Right atrium auricular region (tissue), 2 donors: ENCODE measurements around the gene PDILT. TPM values are rescaled to one million over a fixed set of nuclear protein-coding genes. Genes with fewer than 3 reads are reported as not detected.
"Not testable (repeated sequence)": the region's sequence is repeated elsewhere in the genome, so short reads cannot be mapped to it uniquely, and the experiment has no call there.

ENCODE experiments used
- DNase-seq: peaks from one replicate; pipeline ENCODE4 v3.0.0-alpha.2; 2019; ENCODE audit warnings: low spot score
- H3K27ac ChIP-seq, 2 donors: fragments of 200-600 bp; sonication (generic); 1 replicate in 1 of 2; 2 replicates in 1 of 2; pipeline ENCODE4 v1.5.1; 2016 to 2019
- H3K27me3 ChIP-seq, 2 donors: fragments of 200-600 bp; sonication (generic); one replicate each; pipeline versions ENCODE4 v1.5.1 to v1.6.0; 2017 to 2019
- H3K36me3 ChIP-seq: fragments of 200-600 bp; sonication (generic); one replicate; pipeline ENCODE4 v1.5.1; 2016
- H3K4me1 ChIP-seq, 2 donors: fragments of 200-600 bp; sonication (generic); one replicate each; pipeline versions ENCODE4 v1.5.1 to v1.6.0; 2017 to 2019
- H3K4me3 ChIP-seq, 2 donors: fragments of 200-600 bp; sonication (generic); 1 replicate in 1 of 2; 2 replicates in 1 of 2; pipeline ENCODE4 v1.5.1; 2017 to 2019; ENCODE audit warnings: mild to moderate bottlenecking in 1 of 2, moderate library complexity in 1 of 2
- H3K9me3 ChIP-seq, 2 donors: fragments of 200-600 bp; sonication (generic); one replicate each; pipeline ENCODE4 v1.5.1; 2019
- total RNA-seq, 2 donors: library from RNA; depleted of rRNA; stranded (reverse); fragments of >200 nt; gene quantifications; one replicate each; pipeline ENCODE4 v1.1.0, GENCODE V29; 2016
- TF ChIP-seq, protein P1 (sequence below), 2 donors: fragments of 200-600 bp; sonication (generic); IDR thresholded peaks; one replicate each; pipeline ENCODE4 v1.5.1; 2019; ENCODE audit warnings: antibody characterized with exemption in 2 of 2

PDILT gene
- total RNA-seq, 2 donors from 2014 or later = not detected

DNA sequence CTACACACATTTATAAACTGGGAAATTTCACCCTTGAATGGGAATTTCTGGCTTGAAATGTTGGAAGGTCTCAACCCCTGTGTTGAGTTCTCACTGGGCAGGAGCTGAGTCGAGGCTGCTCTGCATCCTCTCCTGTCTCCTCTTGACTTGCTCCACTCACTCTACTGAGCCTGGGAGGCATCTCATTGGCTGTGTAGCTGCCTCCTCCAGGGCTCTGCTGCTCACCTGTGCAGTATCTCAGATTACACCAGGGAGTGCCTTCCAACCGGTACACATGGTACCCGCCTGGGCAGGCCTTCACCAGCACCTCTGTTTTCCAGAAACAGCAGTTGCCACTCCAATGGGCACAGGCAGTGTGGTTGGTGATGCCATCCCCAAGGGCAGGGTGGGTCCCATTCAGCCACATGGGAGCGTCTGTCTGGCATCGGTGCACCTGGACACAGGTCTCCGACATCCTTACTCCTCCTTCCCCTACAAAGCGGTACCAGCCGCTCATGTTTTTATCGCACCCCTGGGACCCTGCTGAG is 80.9 kb downstream of the PDILT start:
- Histone ChIP-seq H3K27ac (no peak overlapping the region), H3K9me3 (no peaks in the 10 kb centered on the region), H3K27me3 (no peaks in the 10 kb centered on the region), H3K36me3 (no peaks in the 10 kb centered on the region), H3K4me1 (no peaks in the 10 kb centered on the region), H3K4me3 (no peak overlapping the region)
- TF ChIP-seq, protein P1, sequence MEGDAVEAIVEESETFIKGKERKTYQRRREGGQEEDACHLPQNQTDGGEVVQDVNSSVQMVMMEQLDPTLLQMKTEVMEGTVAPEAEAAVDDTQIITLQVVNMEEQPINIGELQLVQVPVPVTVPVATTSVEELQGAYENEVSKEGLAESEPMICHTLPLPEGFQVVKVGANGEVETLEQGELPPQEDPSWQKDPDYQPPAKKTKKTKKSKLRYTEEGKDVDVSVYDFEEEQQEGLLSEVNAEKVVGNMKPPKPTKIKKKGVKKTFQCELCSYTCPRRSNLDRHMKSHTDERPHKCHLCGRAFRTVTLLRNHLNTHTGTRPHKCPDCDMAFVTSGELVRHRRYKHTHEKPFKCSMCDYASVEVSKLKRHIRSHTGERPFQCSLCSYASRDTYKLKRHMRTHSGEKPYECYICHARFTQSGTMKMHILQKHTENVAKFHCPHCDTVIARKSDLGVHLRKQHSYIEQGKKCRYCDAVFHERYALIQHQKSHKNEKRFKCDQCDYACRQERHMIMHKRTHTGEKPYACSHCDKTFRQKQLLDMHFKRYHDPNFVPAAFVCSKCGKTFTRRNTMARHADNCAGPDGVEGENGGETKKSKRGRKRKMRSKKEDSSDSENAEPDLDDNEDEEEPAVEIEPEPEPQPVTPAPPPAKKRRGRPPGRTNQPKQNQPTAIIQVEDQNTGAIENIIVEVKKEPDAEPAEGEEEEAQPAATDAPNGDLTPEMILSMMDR (IDR thresholded peaks at IDR 0.05) = no peak
- no peak for DNase-seq

DNA sequence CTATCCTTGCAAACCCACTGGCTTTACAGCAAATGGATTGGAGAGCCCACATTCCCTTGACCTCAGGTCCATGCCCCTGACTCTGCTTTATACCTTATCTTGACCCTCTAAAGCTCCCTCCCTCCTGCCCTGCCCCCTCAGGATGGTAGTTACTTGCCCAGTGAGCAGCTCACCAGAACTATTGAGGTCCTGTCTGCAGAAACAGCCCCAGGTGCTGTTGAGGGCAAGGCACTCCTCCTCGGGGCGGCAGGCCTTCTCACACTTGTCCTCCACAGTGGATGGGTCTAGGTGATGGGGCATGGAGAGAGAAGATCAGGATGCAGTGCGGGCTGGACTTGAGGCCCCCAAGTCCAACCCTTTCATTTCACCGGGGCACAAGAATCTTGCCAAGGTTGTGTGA is 81.8 kb downstream of the PDILT start:
- no peak for DNase-seq
- Histone ChIP-seq H3K9me3 (no peaks in the 10 kb centered on the region), H3K27ac (no peak overlapping the region), H3K36me3 (no peaks in the 10 kb centered on the region), H3K4me1 (no peaks in the 10 kb centered on the region), H3K27me3 (no peaks in the 10 kb centered on the region), H3K4me3 (no peak overlapping the region)
- TF ChIP-seq, protein P1 (IDR thresholded peaks at IDR 0.05) = no peak

DNA sequence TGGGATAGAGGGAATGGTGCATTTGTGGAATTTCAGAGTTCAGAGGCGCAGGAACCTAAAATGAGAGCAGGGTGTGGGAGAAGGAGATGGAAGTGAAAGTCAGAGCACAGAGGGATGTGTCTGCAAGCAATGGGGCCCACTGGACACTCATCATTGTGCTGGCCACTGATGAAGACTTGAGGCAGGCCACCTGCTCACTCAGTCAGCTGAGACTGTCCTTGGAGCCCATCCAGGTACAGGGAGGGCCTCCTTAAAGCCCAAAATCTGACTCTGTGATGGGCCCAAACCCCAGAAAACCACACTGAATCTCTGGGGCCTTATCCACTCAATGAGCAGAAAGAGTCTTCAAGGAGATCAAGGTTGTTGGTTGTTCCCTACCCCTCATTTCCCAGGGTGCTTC is 82.9 kb downstream of the PDILT start:
- Histone ChIP-seq H3K27ac (no peak overlapping the region), H3K4me1 (no peaks in the 10 kb centered on the region)

DNA sequence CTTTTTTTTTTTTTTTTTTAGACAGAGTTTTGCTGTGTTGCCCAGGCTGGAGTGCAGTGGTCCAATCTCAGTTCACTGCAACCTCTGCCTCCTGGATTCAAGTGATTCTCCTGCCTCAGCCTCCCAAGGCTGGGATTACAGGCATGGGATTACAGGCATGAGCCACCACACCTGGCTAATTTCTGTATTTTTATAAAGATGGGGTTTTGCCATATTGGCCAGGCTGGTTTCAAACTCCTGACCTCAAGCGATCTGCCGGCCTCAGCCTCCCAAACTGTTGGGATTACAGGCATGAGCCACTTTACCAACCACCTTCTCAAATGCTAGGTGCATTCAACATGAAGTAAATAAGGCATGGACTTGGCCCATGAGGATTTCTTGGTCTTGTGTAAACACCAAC is 83.5 kb downstream of the PDILT start:
- not testable (repeated sequence) for DNase-seq, H3K4me3 ChIP-seq, H3K4me1 ChIP-seq, H3K9me3 ChIP-seq, H3K27me3 ChIP-seq, H3K36me3 ChIP-seq, H3K27ac ChIP-seq

More for the DNA sequence above, 82.9 kb downstream of the PDILT start:
- Histone ChIP-seq H3K9me3 (no peaks in the 10 kb centered on the region), H3K4me3 (no peak overlapping the region), H3K36me3 (no peaks in the 10 kb centered on the region), H3K27me3 (no peaks in the 10 kb centered on the region)
- TF ChIP-seq, protein P1 (IDR thresholded peaks at IDR 0.05) = no peak
- no peak for DNase-seq

DNA sequence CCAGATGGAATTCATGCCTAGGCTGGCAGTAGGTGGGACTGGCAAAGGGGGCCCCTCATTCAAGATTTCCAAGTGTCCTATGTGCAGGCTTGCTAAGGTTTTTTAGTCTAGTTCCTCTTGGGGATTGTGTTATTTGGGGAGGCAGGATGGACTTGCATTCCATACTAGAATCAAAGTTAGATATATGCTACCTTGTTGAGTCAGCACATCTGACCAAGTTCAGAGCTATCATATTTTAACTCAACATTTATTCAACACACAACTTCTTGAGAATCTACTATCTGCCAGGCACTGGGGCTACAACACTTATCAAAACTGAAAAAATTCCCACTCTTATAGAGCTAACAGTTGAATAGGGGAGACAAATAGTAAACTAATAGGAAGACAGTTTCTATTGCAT is 83.9 kb downstream of the PDILT start:
- TF ChIP-seq, protein P1 (IDR thresholded peaks at IDR 0.05) = no peak
- Histone ChIP-seq H3K4me1 (no peaks in the 10 kb centered on the region), H3K9me3 (no peaks in the 10 kb centered on the region), H3K4me3 (no peak overlapping the region), H3K27ac (no peak overlapping the region), H3K36me3 (no peaks in the 10 kb centered on the region), H3K27me3 (no peaks in the 10 kb centered on the region)
- no peak for DNase-seq

DNA sequence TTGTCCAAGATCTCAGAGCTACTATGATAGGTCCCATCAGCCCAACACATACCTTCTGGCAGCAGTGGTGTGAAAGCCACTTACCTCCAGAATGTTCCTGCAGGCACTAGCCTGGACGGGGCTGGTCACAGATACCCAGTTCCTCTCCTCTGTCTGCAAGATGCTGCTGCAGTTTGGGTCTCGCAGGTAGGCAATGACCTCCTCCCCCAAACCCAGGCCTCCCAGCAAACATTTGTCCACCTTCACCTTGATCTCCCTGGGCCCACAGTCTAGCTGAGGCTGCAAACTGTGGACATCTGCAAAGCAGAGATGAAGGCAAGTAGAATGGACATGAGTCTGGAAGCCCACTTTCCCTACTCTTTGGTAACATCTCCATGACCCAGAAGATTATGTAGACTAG is 84.4 kb downstream of the PDILT start:
- Histone ChIP-seq H3K9me3 (no peaks in the 10 kb centered on the region), H3K4me3 (no peak overlapping the region), H3K27me3 (no peaks in the 10 kb centered on the region), H3K4me1 (no peaks in the 10 kb centered on the region), H3K27ac (no peak overlapping the region), H3K36me3 (no peaks in the 10 kb centered on the region)
- TF ChIP-seq, protein P1 (IDR thresholded peaks at IDR 0.05) = no peak
- no peak for DNase-seq
